Hepatocyte (in vitro differentiated cells): Measurements from ENCODE around the gene ULK1.

Experiments
- CTCF ChIP-seq: fragments of 200-600 bp; sonication (generic); IDR thresholded peaks from 2 replicates; pipeline ENCODE4 v1.5.1; 2016; ENCODE audit warnings: antibody characterized with exemption, mild to moderate bottlenecking; ENCODE audit not compliant: poor library complexity
- EZH2phosphoT487 ChIP-seq: fragments of 200-600 bp; sonication (generic); IDR thresholded peaks from one replicate; pipeline ENCODE4 v1.6.1; 2018; ENCODE audit warnings: antibody characterized with exemption, mild to moderate bottlenecking, low read depth, moderate library complexity; ENCODE audit not compliant: unreplicated experiment, severe bottlenecking

- no peak for TF ChIP-seq CTCF
- no peak for TF ChIP-seq EZH2phosphoT487
Observed at GRCh38 chr12:131883521-131883900, 10.9 kb upstream of the ULK1 start.
